ENCODE data around the gene MYO7A. TPM values are rescaled to one million over a fixed set of nuclear protein-coding genes. Genes with fewer than 3 reads are reported as not detected.

The MYO7A gene
- 16.7 TPM for total RNA-seq

- DNase-seq (ENCODE audit: low spot score) = peak; percentile 74
- peak; percentile 61 for ATAC-seq
Observed at GRCh38 chr11:77127920-77128691, at the start of gene MYO7A. Gene MYO7A, plus strand, starts transcription at chr11:77128246. Its CDS starts 2,389 bp downstream, at chr11:77130635.

DNA sequence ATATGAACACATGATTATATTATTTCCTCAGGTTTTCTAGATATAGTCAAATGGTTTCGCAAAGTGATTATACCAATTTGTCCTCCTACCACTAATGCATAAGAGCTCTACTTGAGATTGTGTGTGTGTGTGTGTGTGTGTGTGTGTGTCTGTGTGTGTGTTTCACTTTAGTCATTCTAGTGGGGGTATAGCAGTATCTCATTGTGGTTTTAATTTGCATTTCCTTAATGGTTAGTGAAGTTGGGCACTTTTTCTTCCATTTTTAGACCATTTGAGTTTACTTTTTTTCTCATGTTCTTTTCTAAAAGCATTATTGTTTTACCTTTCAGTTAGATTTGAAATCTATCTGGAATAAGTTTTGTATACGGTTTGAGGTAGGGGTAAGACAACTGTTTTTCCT, 48.4 kb upstream of the MYO7A start:
- intact Hi-C loops (cut with DNase I) = loop anchor here (5.0 kb wide), 1 partner anchor 927 kb away; no protein-coding TSS in a partner anchor
- no peak for ATAC-seq
- no peak for DNase-seq (ENCODE audit: low spot score)

More at GRCh38 chr11:77127920-77128691, at the start of gene MYO7A:
- intact Hi-C loops (cut with DNase I) = loop anchor here (5.0 to 10.0 kb wide), 2 partner anchors 59 to 427 kb away; no protein-coding TSS in a partner anchor

- DNase-seq (ENCODE audit: low spot score) (no peak), ATAC-seq (no peak)
- intact Hi-C loops (cut with DNase I) = no loop called here
Observed at GRCh38 chr11:77080643-77081210, 47.3 kb upstream of the MYO7A start.

DNA sequence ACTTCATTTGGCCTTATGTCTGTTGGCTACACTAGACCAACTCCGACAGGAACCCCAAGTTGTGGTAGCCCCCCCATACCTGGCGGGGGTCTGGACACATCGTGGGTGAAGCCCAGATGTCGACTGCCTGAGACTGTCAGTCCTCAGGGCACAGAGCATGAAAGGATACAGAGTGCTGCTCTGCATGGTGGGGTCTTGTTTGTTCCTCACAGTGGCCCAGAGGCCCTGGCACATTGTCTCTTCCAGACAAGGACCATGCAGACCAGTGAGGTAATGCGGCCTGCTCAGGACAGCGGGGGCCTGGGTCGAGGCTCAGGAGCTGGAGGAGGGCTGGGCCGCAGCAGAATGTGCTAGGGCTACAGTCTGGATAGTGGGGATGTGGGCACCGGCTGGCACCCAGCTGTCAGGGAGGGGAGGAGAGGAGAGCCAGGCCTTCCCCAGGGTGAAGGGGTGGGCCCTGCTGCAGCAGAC, 46.6 kb upstream of the MYO7A start:
- ATAC-seq = no peak
- intact Hi-C loops (cut with DNase I) = no loop called here

GRCh38 chr11:77081976-77082836, 45.8 kb upstream of the MYO7A start:
- intact Hi-C loops (cut with DNase I) = no loop called here
- peak; percentile 37 for DNase-seq (ENCODE audit: low spot score)
- ATAC-seq = peak; percentile 27

More for the DNA sequence above, 46.6 kb upstream of the MYO7A start:
- DNase-seq (ENCODE audit: low spot score) = peak; percentile 49

- intact Hi-C loops (cut with DNase I) = no loop called here
- peak; percentile 81 for ATAC-seq
- peak; percentile 76 for DNase-seq (ENCODE audit: low spot score)
Observed at GRCh38 chr11:77082838-77083565, 45.0 kb upstream of the MYO7A start.

GRCh38 chr11:77083566-77084245, 44.3 kb upstream of the MYO7A start:
- ATAC-seq (no peak), DNase-seq (ENCODE audit: low spot score) (peak; percentile 51)
- intact Hi-C loops (cut with DNase I) = no loop called here

DNA sequence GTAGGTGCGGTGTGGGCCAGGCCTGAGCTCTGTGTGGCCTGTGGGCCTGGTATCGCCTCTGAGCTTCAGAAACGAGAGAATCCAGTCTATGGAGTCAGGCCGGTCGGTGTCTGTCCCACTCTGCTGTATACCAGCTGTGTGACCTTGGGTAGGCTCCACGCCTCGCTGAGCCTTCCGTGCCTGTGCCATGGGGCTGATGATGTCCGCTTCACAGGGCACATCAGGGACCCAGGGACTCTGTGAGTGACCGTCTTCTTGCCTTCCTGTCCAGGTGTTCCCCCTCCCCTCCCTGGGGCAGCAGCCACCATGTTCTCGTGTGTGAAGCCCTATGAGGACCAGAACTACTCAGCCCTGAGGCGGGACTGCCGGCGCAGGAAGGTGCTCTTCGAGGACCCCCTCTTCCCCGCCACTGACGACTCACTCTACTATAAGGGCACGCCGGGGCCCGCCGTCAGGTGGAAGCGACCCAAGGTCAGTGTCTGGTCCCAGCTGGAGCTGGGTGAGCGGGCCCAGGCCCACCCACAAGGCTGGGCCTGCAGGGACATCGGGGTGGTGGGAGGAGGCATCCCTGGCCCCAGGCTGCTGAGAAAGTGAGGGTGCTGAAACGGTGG, 43.4 kb upstream of the MYO7A start:
- ATAC-seq = no peak
- intact Hi-C loops (cut with DNase I) = no loop called here

GRCh38 chr11:77085652-77086051, 42.4 kb upstream of the MYO7A start:
- peak; percentile 47 for DNase-seq (ENCODE audit: low spot score)
- no peak for ATAC-seq
- intact Hi-C loops (cut with DNase I) = no loop called here

More for the DNA sequence above, 43.4 kb upstream of the MYO7A start:
- peak; percentile 52 for DNase-seq (ENCODE audit: low spot score)

- intact Hi-C loops (cut with DNase I) = no loop called here
- DNase-seq (ENCODE audit: low spot score) (peak; percentile 60), ATAC-seq (peak; percentile 42)
Observed at GRCh38 chr11:77086521-77087472, 41.2 kb upstream of the MYO7A start.

- intact Hi-C loops (cut with DNase I) = loop anchor here (1.0 kb wide), 1 partner anchor 33 kb away; no protein-coding TSS in a partner anchor
- ATAC-seq (no peak), DNase-seq (ENCODE audit: low spot score) (peak; percentile 54)
Observed at GRCh38 chr11:77087723-77088225, 40.3 kb upstream of the MYO7A start.

GRCh38 chr11:77088236-77089003, 39.6 kb upstream of the MYO7A start:
- DNase-seq (ENCODE audit: low spot score) (peak; percentile 50), ATAC-seq (no peak)
- intact Hi-C loops (cut with DNase I) = loop anchor here (1.0 kb wide), 1 partner anchor 34 kb away; no protein-coding TSS in a partner anchor

- DNase-seq (ENCODE audit: low spot score) (peak; percentile 46), ATAC-seq (no peak)
- intact Hi-C loops (cut with DNase I) = no loop called here
Observed at GRCh38 chr11:77089004-77089545, 39.0 kb upstream of the MYO7A start.

GRCh38 chr11:77090046-77090372, 38.0 kb upstream of the MYO7A start:
- no peak for ATAC-seq
- intact Hi-C loops (cut with DNase I) = no loop called here
- DNase-seq (ENCODE audit: low spot score) = peak; percentile 45

DNA sequence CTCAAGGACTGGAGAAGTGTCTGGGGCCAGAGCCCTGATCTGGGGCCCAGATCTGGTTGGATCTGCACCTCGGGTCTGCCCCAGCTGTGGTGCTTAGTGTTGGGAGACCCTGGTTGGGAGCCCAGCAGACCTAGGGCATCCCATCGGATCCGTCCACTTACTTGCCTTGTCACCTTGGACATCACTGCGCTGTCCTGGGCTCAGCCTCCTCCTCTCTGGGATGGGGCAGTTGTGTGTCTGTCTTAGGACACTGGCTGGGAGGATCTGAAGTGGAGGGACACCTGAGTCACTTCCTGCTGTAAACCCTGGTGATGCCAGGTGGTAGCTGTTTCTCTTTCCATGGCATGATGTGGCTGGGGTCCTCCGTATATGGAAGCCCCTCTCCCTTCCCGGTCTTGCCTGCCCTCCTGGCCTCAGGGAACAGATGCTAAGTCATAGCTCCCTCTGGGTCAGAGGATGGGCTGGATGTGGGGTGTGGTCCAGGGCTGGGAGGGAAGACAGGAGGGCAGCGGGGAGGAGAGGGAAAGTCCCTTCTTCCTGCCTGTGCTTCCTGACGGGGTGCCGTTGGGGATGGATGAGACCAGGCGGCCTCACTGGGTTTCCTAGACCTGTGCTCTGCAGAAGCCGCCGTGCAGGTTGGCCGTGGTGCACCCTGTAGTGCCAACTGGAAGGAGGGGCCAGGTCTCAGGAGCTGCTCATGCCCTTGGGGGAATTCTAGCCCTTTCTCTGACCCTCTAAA, 37.5 kb upstream of the MYO7A start:
- peak; percentile 57 for DNase-seq (ENCODE audit: low spot score)
- ATAC-seq = no peak
- intact Hi-C loops (cut with DNase I) = no loop called here

Data from sciatic nerve (tissue), 2 donors.